Neuron (in vitro differentiated cells): Measurements from ENCODE around the gene CLIC3.

ENCODE experiments used
- H2AFZ ChIP-seq: one replicate; pipeline ENCODE4 v1.6.1; 2013; ENCODE audit warnings: low read depth, mild to moderate bottlenecking, inconsistent platforms, low read length, moderate library complexity
- H3K27me3 ChIP-seq: one replicate; pipeline ENCODE4 v1.6.1; 2013; ENCODE audit warnings: low read length; ENCODE audit not compliant: insufficient read depth
- H3K36me3 ChIP-seq: one replicate; pipeline ENCODE4 v1.6.1; 2013; ENCODE audit warnings: low read length; ENCODE audit not compliant: insufficient read depth
- H3K4me1 ChIP-seq: one replicate; pipeline ENCODE4 v1.6.1; 2013; ENCODE audit warnings: low read length; ENCODE audit not compliant: insufficient read depth
- H3K4me3 ChIP-seq: 2 replicates; pipeline ENCODE4 v1.5.1; 2013; ENCODE audit warnings: mild to moderate bottlenecking, low read length, moderate library complexity
- H3K9me3 ChIP-seq: one replicate; pipeline ENCODE4 v1.6.1; 2013; ENCODE audit warnings: low read length

CLIC3 gene

DNA sequence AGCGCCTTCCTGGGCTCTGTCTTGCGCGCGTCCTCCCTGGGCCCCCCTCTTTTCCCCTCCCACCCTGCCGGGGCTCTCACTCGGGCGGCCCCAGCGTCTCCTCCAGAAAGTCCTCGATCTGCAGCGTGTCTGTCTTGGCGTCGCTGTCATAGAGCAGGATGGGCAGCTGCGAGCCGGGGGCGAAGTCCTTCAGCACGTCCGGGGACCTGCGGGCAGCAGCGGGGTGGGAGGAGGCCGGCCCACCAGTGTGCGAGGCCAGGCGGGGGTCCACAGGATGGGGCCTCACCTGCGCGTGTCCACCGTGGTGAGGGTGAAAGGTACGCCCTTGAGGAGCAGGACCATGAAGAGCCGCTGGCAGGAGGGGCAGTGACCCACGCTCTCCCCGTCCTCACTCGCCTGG, 1.0 kb downstream of the CLIC3 start:
- Histone ChIP-seq H3K4me1 (peaks cover 7% of the 10 kb centered on the region), H3K4me3 (no peak overlapping the region), H2AFZ (no peak overlapping the region), H3K36me3 (peaks cover 12% of the 10 kb centered on the region), H3K27me3 (no peaks in the 10 kb centered on the region), H3K9me3 (no peaks in the 10 kb centered on the region)

DNA sequence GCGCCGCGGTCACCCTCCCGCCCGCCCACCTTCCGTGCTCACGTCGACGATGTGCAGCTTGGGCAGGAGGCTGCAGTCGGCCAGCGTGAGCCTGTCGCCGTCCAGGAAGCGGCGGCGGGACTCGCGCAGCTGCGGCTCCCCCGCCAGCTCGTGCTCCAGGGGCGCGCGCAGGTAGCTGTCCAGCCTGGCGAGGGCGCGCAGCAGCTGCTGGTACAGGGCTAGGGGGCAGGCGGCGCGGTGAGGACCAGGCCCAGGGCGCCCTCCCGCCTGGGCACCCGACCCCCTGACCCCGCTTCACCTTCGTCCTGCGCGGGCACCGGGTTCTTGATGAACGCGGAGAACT, 1.5 kb downstream of the CLIC3 start:
- Histone ChIP-seq H3K36me3 (peaks cover 12% of the 10 kb centered on the region), H3K4me3 (no peak overlapping the region), H3K9me3 (no peaks in the 10 kb centered on the region), H2AFZ (no peak overlapping the region), H3K27me3 (no peaks in the 10 kb centered on the region), H3K4me1 (peaks cover 8% of the 10 kb centered on the region)

DNA sequence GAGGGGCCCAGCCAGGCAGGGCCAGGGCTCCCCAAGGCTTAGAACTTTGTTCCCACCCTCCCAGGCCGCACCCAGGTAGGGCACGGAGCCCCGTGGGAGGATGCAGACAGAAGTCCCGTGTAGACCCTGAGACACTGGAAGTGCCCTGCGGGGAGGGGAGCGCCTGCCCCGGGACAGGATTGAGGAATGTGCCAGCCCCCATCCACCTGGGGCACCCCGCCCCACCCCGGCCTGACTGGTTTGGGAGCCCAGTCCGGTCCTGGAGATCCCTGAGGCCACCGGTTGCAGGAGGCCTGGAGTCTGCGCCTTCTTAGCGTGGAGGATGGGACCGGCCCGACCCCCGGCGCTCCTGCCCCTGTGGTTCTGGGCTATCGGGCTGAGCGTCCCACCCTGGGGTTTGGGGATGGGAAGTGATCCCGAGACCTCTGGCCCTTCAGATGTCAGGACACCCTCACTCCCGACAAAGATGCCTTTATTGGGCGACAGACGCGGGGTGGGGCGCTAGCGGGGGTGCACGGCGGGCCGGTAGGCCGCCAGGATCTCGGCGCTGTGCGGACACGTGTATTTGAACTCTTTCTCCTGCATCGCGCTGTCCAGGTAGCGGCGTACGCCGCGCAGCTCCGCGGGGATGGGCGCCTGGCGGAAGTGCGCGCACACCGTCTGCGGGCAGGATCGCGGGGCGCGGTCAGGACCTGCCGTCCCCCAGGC, 2.0 kb downstream of the CLIC3 start:
- Histone ChIP-seq H3K36me3 (peaks cover 12% of the 10 kb centered on the region), H3K27me3 (no peaks in the 10 kb centered on the region), H3K9me3 (no peaks in the 10 kb centered on the region), H3K4me3 (no peak overlapping the region), H3K4me1 (peaks cover 12% of the 10 kb centered on the region), H2AFZ (no peak overlapping the region)

DNA sequence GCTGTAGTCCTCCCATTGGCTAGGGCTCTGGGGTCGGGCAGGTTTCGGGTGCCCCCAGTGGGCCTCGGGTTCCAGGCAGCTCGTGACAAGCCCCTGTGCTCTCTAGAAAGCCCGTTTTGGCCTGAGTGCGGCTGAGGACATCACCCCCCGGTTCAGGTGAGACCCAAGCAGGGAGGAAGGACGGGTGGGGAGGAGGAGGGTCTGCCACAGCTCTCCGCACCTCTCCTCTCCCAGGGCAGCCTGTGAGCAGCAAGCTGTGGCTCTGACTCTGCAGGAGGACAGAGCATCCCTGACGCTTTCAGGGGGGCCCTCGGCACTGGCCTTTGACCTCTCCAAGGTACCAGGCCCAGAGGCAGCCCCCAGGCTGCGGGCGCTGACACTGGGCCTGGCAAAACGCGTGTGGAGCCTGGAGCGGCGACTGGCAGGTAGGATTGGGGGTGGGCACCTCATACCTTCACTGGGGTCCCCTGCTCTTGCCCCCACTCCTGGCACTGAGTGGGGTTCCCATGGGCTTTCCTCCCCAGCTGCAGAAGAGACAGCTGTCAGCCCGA, 3.5 kb downstream of the CLIC3 start:
- Histone ChIP-seq H3K4me1 (peaks cover 12% of the 10 kb centered on the region), H3K9me3 (no peaks in the 10 kb centered on the region), H2AFZ (no peak overlapping the region), H3K4me3 (peak overlapping the region; percentile 67), H3K36me3 (peaks cover 12% of the 10 kb centered on the region), H3K27me3 (no peaks in the 10 kb centered on the region)

DNA sequence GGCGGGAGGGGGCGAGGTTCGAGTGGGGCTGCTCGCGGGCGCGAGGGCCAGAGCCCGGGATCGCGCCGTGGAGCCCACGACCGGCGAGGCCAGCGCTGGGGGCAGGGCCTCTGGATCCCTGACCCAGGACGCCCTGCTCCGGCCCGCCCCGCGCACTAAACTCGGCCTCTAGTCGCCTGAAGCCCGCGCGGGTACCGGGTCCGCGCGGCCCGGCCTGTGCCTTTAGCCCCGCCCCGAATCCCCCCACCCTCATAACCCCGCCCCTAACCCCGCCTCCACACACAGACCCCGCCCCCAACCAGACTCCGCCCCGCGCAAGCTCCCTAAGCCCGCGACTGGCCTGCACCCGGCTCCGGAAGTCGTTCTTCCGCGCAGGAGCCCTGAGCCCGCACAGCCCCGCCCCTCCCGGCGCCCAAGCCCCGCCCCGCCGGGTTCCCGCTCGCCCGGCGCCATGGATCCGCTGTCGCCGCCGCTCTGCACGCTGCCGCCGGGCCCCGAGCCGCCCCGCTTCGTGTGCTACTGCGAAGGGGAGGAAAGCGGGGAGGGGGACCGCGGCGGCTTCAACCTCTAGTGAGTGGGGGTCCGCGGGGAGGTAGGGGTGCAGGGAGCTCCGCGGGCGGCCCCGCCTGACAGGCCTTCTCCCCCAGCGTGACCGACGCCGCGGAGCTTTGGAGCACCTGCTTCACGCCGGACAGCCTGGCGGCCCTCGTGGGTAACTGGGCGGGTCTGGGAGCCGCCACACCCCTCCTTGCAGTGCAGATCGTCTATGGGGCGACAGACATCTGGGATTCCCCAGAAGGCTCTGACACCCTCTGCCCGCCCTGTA, 4.2 kb downstream of the CLIC3 start, which contains the start of gene PAXX:
Gene PAXX (plus strand): TSS at position 430 of the 826 bp plus-strand sequence. CDS start 22 bp downstream, at position 452.
- Histone ChIP-seq H3K9me3 (no peaks in the 10 kb centered on the region), H3K4me3 (peak within 1 kb of the TSS; percentile 67), H3K4me1 (peaks cover 12% of the 10 kb centered on the region), H3K36me3 (peaks cover 12% of the 10 kb centered on the region), H2AFZ (peak within 1 kb of the TSS; percentile 42), H3K27me3 (no peaks in the 10 kb centered on the region)

DNA sequence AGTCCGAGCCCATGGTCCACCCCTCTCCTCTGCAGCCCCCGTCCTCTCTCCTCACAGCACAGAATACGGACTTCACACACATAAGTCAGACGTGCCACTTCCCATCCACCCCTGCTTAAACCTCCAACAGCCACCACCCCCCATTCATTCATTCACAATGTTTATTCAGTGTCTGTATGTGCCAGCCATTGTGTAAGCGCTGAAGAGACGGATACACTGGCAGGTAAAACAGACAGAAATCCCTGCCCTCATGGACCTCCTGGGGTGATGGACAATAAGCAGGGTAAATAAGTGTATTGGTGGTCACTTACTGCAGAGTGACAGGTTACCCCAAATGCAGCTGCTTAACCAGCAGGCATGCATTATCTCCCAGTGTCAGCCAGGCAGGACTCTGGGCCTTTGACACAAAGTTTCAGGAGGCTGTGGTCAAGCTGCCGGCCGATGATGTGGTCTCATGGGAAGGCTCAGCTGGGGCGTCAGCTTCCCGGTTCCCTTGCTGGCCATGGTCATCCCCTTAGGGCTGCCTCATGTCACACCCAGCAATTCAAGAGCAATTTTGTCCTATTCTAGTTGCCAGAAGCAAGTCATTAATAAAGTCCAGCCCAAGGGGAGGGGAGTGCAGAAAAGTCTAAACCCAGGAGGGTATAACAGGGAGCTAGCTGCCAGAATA, 6.0 kb downstream of the CLIC3 start:
- no peak overlapping the region for H3K4me3 ChIP-seq
- H3K36me3 ChIP-seq, result peaks cover 12% of the 10 kb centered on the region
- no peak overlapping the region for H2AFZ ChIP-seq
- H3K27me3 ChIP-seq, result no peaks in the 10 kb centered on the region
- no peaks in the 10 kb centered on the region for H3K9me3 ChIP-seq
- peaks cover 12% of the 10 kb centered on the region for H3K4me1 ChIP-seq

DNA sequence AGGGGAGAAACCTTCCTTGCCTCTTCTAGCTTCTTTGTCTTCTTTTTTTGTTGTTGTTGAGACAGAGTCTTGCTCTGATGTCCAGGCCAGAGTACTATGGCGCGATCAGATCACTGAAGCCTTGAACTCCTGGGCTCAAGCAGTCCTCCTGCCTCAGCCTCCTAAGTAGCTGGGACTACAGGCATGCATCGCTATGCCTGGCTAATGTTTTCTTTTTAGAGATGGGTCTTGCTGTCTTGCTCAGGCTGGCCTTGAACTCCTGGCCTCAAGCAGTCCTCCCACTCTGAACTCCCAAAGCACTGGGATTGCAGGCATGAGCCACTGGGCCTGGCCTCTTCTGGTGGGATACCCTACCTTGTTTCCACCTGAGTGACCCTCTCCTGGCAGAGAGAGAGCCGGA, 7.5 kb downstream of the CLIC3 start:
- H3K4me1 ChIP-seq, result peaks cover 12% of the 10 kb centered on the region
- peaks cover 4% of the 10 kb centered on the region for H3K27me3 ChIP-seq
- H2AFZ ChIP-seq, result no peak overlapping the region
- no peaks in the 10 kb centered on the region for H3K9me3 ChIP-seq
- H3K36me3 ChIP-seq, result peaks cover 6% of the 10 kb centered on the region
- H3K4me3 ChIP-seq, result no peak overlapping the region

DNA sequence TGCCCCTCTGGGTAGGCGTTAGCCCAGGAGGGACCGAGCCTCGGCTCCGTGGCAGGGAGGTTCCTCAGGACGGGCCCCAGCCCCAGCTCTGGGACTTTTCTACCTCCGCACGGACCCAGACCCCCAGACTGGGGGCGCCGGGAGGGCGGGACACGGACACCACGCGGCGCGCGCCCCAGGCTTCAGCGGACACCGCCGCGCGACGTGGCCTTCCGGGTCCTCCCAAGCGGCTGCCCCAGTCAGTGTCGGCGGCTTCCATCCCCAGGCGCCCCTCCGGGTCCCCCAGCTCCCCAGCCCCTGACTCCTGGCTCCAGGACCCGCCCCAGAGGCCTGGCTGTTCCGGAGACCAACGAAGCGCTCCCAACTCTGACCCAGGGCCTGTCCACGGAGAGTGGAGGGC, 10.5 kb downstream of the CLIC3 start:
- Histone ChIP-seq H2AFZ (no peak overlapping the region), H3K4me1 (peaks cover 5% of the 10 kb centered on the region), H3K27me3 (peaks cover 24% of the 10 kb centered on the region), H3K9me3 (no peaks in the 10 kb centered on the region), H3K4me3 (no peak overlapping the region), H3K36me3 (no peaks in the 10 kb centered on the region)

DNA sequence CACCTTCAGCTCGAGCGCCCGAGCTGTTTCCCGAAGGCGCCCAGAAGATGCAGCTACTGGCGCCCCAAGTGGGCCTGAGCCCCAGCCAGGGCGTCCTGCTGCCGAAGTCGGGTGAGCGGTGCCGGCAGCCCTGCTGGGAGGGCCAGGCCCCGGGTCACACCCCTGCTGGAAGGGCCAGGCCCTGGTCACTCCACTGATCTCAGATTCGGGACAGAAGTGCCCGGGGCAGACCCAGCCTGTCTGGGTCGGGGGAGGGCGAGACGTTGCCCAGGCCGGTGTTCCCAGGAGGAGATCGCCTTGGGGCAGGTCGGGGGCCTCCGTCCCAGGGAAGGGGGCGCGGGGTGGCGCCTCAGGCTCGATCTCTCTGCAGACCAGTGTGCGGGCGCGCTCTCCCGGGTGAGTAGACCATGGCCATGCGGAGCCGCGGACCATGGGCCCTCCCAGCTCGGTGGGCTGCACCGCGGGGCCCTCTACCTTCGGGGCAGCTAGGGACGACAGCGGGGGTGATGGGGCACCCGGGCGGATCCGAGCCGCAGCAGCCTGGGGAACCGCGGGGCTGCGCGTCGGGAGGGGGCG, 11.3 kb downstream of the CLIC3 start:
- Histone ChIP-seq H3K27me3 (peaks cover 24% of the 10 kb centered on the region), H3K9me3 (no peaks in the 10 kb centered on the region), H2AFZ (no peak overlapping the region), H3K4me1 (peaks cover 5% of the 10 kb centered on the region), H3K4me3 (no peak overlapping the region), H3K36me3 (no peaks in the 10 kb centered on the region)

DNA sequence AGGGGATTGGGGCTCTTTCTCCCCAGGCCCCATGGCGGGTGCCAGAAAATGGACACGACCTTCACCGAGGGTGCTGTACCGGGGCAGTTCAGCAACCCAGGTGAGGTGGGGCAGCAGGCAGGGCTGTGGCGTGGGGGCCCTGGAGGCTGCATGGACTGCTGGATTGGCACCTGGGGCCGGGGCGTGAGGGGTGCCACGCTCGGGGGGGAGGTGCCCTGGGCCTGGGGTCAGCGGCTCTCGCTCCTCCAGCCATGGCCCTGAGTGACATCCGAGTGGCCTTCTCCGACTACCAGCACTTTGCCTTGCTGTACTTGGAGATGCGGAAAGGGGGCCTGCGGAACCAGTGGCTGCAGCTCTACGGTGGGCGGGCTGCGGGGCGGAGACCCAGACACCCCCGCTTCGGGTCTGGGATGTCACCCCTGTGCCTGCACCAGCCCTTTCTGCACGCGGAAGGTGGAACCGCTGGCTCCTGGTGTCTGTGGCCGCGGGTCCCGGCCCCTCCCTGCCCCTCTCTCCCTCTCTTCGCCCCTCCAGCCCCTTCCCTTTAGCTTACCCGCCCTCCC, 11.8 kb downstream of the CLIC3 start:
- Histone ChIP-seq H3K4me3 (no peak overlapping the region), H2AFZ (no peak overlapping the region)

DNA sequence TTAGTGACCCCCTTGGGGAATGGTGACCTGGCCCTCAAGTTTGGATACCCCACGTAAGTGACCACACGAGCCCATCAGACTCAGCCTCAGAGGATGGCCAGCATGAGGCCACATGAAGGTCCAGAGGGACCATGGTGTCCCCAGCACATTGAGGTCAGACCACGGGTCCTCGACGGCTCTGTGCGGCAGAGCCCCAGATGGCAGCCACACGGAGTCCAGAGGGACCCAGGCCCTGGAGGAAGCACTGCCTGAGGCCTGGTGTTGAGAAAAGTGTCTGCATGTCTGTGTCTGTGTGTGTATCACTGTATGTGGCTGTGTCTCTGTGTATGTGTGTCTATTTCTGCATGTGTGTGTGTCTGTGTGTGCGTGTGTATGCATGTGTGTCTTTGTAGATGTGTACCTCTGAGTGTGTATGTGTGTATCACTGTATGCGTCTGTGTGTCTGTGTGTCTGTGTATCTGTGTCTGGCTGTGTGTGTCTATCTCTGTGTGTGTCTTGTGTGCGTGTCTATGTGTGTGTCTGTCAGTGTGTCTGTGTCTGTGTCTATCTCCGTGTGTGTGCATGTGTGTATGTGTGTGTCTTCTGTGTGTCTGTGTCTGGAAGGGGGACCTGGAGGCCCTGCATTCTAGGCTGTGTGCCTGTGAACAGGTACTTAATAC, 12.6 kb downstream of the CLIC3 start:
- no peaks in the 10 kb centered on the region for H3K36me3 ChIP-seq
- H3K9me3 ChIP-seq, result no peaks in the 10 kb centered on the region
- peaks cover 35% of the 10 kb centered on the region for H3K27me3 ChIP-seq
- H3K4me3 ChIP-seq, result no peak overlapping the region
- no peak overlapping the region for H2AFZ ChIP-seq
- no peaks in the 10 kb centered on the region for H3K4me1 ChIP-seq

More for the DNA sequence above, 11.8 kb downstream of the CLIC3 start:
- Histone ChIP-seq H3K36me3 (no peaks in the 10 kb centered on the region), H3K27me3 (peaks cover 28% of the 10 kb centered on the region), H3K4me1 (peaks cover under 1% of the 10 kb centered on the region), H3K9me3 (no peaks in the 10 kb centered on the region)

DNA sequence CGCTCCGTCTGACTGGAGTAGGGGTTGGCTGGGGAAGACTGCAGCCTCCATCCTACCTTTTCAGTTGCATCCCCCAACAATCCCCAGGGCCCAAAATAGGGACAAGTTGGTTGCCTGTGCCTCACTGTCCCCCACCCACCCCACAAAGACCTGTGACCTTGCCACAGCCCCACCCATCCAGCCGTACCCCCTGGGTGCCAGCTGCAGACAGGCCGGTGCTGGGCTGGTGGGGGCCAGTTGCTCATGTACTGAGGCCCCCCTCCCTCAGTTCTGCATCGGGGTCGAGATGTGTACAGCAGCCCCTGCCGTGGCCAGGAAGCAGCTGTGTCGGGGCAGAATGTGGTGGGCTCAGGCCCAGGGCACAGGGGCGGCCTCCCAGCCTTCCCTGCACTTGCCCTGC, 13.2 kb downstream of the CLIC3 start:
- H3K4me3 ChIP-seq, result no peak overlapping the region
- H3K36me3 ChIP-seq, result no peaks in the 10 kb centered on the region
- no peaks in the 10 kb centered on the region for H3K4me1 ChIP-seq
- no peak overlapping the region for H2AFZ ChIP-seq
- H3K27me3 ChIP-seq, result peaks cover 35% of the 10 kb centered on the region
- H3K9me3 ChIP-seq, result no peaks in the 10 kb centered on the region
